ENCODE data around the gene SLC66A1.
A peak's percentile ranks its signal among the peaks of the same experiment; 100 is the strongest.

Gene SLC66A1

GRCh38 chr1:19312782-19313635, 883 bp downstream of the SLC66A1 start:
- Histone ChIP-seq H3K18ac (ENCODE audit: low read depth in 1 of 2, low read length in 2 of 2) (peak overlapping the region; percentile 23 to 68), H4K8ac (ENCODE audit: low read length) (peak overlapping the region; percentile 5), H2BK5ac (ENCODE audit: low read depth, low read length, poor library complexity, severe bottlenecking) (no peak overlapping the region), H2AFZ (ENCODE audit: low read depth, low read length) (no peak overlapping the region), H3K9ac (ENCODE audit: low read length) (peak overlapping the region; percentile 94), H3K4me1 (ENCODE audit: control insufficient read depth, insufficient read depth, low read depth, low read length) (peaks cover 46% of the 10 kb centered on the region), H2BK12ac (ENCODE audit: low read length in 2 of 2) (peak overlapping the region; percentile 18 to 75), H3K27me3 (ENCODE audit: control insufficient read depth in 1 of 2, insufficient read depth in 1 of 2, low read length in 2 of 2) (no peaks in the 10 kb centered on the region), H3K4me2 (ENCODE audit: low read length, poor library complexity, severe bottlenecking) (peak overlapping the region; percentile 74), H2AK5ac (ENCODE audit: low read length, severe bottlenecking) (peak overlapping the region; percentile 46), H3K27ac (ENCODE audit: low read length, poor library complexity, severe bottlenecking) (peak overlapping the region; percentile 39), H3K36me3 (ENCODE audit: control insufficient read depth in 1 of 2, insufficient read depth in 2 of 2, low read depth in 1 of 2, low read length in 2 of 2) (peaks cover 27 to 33% of the 10 kb centered on the region in 2 experiments), H3K4ac (ENCODE audit: low read depth in 1 of 2, low read length in 2 of 2) (peak overlapping the region in 1 of 2 experiments; percentile 94), H3K23ac (ENCODE audit: low read length in 2 of 2) (no peak overlapping the region), H4K91ac (ENCODE audit: low read length) (no peak overlapping the region), H2BK120ac (ENCODE audit: low read depth, low read length) (no peak overlapping the region), H3K14ac (ENCODE audit: low read length in 2 of 2) (peak overlapping the region in 1 of 2 experiments; percentile 66), H2BK15ac (ENCODE audit: low read depth, poor library complexity, severe bottlenecking) (peak overlapping the region; percentile 68), H3K4me3 (ENCODE audit: insufficient read depth in 1 of 2, low read depth in 1 of 2, low read length in 2 of 2) (peak overlapping the region; percentile 82), H3K9me3 (ENCODE audit: control insufficient read depth, low read length) (no peaks in the 10 kb centered on the region), H3K79me1 (replicated peaks; ENCODE audit: low read length, poor library complexity, severe bottlenecking) (peaks cover 50% of the 10 kb centered on the region)
- DNase-seq: no peak
- WGBS: 50% methylated on average over 18 of the region's 20 CpGs

GRCh38 chr1:19313636-19313959, 1.5 kb downstream of the SLC66A1 start:
- Histone ChIP-seq H3K27me3 (ENCODE audit: control insufficient read depth in 1 of 2, insufficient read depth in 1 of 2, low read length in 2 of 2) (no peaks in the 10 kb centered on the region), H3K14ac (ENCODE audit: low read length in 2 of 2) (no peak overlapping the region), H3K27ac (ENCODE audit: low read length, poor library complexity, severe bottlenecking) (no peak overlapping the region), H2BK12ac (ENCODE audit: low read length in 2 of 2) (peak overlapping the region in 1 of 2 experiments; percentile 18), H3K4me1 (ENCODE audit: control insufficient read depth, insufficient read depth, low read depth, low read length) (peaks cover 46% of the 10 kb centered on the region), H2AK5ac (ENCODE audit: low read length, severe bottlenecking) (peak overlapping the region; percentile 46), H2BK5ac (ENCODE audit: low read depth, low read length, poor library complexity, severe bottlenecking) (no peak overlapping the region), H3K36me3 (ENCODE audit: control insufficient read depth in 1 of 2, insufficient read depth in 2 of 2, low read depth in 1 of 2, low read length in 2 of 2) (peaks cover 26 to 33% of the 10 kb centered on the region in 2 experiments), H2BK15ac (ENCODE audit: low read depth, poor library complexity, severe bottlenecking) (no peak overlapping the region), H3K79me1 (replicated peaks; ENCODE audit: low read length, poor library complexity, severe bottlenecking) (peaks cover 49% of the 10 kb centered on the region), H3K4me2 (ENCODE audit: low read length, poor library complexity, severe bottlenecking) (no peak overlapping the region), H3K18ac (ENCODE audit: low read depth in 1 of 2, low read length in 2 of 2) (no peak overlapping the region), H4K8ac (ENCODE audit: low read length) (no peak overlapping the region), H2BK120ac (ENCODE audit: low read depth, low read length) (no peak overlapping the region), H3K23ac (ENCODE audit: low read length in 2 of 2) (no peak overlapping the region), H3K4ac (ENCODE audit: low read depth in 1 of 2, low read length in 2 of 2) (no peak overlapping the region), H3K4me3 (ENCODE audit: insufficient read depth in 1 of 2, low read depth in 1 of 2, low read length in 2 of 2) (peak overlapping the region in 1 of 2 experiments; percentile 82), H3K9ac (ENCODE audit: low read length) (no peak overlapping the region), H4K91ac (ENCODE audit: low read length) (no peak overlapping the region), H2AFZ (ENCODE audit: low read depth, low read length) (no peak overlapping the region), H3K9me3 (ENCODE audit: control insufficient read depth, low read length) (no peaks in the 10 kb centered on the region)
- no peak for DNase-seq
- WGBS: 93% methylated on average over 4 of the region's 4 CpGs

- no peak overlapping the region for H3K4ac ChIP-seq (ENCODE audit: low read depth in 1 of 2, low read length in 2 of 2)
- 95% methylated on average over 8 of the region's 10 CpGs for WGBS
- peak overlapping the region in 1 of 2 experiments; percentile 46 for H3K23ac ChIP-seq (ENCODE audit: low read length in 2 of 2)
Measured at GRCh38 chr1:19313961-19314882, 2.1 kb downstream of the SLC66A1 start.

More at GRCh38 chr1:19313961-19314882, 2.1 kb downstream of the SLC66A1 start:
- Histone ChIP-seq H3K9ac (ENCODE audit: low read length) (no peak overlapping the region), H4K8ac (ENCODE audit: low read length) (no peak overlapping the region), H3K4me2 (ENCODE audit: low read length, poor library complexity, severe bottlenecking) (no peak overlapping the region), H2BK12ac (ENCODE audit: low read length in 2 of 2) (peak overlapping the region in 1 of 2 experiments; percentile 21), H2BK120ac (ENCODE audit: low read depth, low read length) (no peak overlapping the region), H3K79me1 (replicated peaks; ENCODE audit: low read length, poor library complexity, severe bottlenecking) (peaks cover 46% of the 10 kb centered on the region), H3K9me3 (ENCODE audit: control insufficient read depth, low read length) (no peaks in the 10 kb centered on the region), H3K14ac (ENCODE audit: low read length in 2 of 2) (no peak overlapping the region), H3K4me1 (ENCODE audit: control insufficient read depth, insufficient read depth, low read depth, low read length) (peaks cover 46% of the 10 kb centered on the region), H2AK5ac (ENCODE audit: low read length, severe bottlenecking) (no peak overlapping the region), H2AFZ (ENCODE audit: low read depth, low read length) (no peak overlapping the region), H3K4me3 (ENCODE audit: insufficient read depth in 1 of 2, low read depth in 1 of 2, low read length in 2 of 2) (peak overlapping the region in 1 of 2 experiments; percentile 8), H3K36me3 (ENCODE audit: control insufficient read depth in 1 of 2, insufficient read depth in 2 of 2, low read depth in 1 of 2, low read length in 2 of 2) (peaks cover 31 to 36% of the 10 kb centered on the region in 2 experiments), H2BK15ac (ENCODE audit: low read depth, poor library complexity, severe bottlenecking) (peak overlapping the region; percentile 26), H4K91ac (ENCODE audit: low read length) (peak overlapping the region; percentile 22), H3K27ac (ENCODE audit: low read length, poor library complexity, severe bottlenecking) (no peak overlapping the region), H2BK5ac (ENCODE audit: low read depth, low read length, poor library complexity, severe bottlenecking) (no peak overlapping the region), H3K27me3 (ENCODE audit: control insufficient read depth in 1 of 2, insufficient read depth in 1 of 2, low read length in 2 of 2) (no peaks in the 10 kb centered on the region), H3K18ac (ENCODE audit: low read depth in 1 of 2, low read length in 2 of 2) (no peak overlapping the region)
- no peak for DNase-seq

Data from mesenchymal stem cell (in vitro differentiated cells and primary cell).